Keratinocyte (primary cell): ENCODE measurements around the gene NOX4. TPM values are rescaled to one million over a fixed set of nuclear protein-coding genes. Genes with fewer than 3 reads are reported as not detected.
"Not testable (repeated sequence)": the region's sequence is repeated elsewhere in the genome, so short reads cannot be mapped to it uniquely, and the experiment has no call there.

Experiments used
- DNase-seq: peaks from one replicate; pipeline ENCODE4 v3.0.0-alpha.2; 2011; ENCODE audit warnings: low read depth, missing footprints, low spot score
- FAIRE-seq: peaks from 2 replicates; lab custom pipeline; 2011; peaks lifted over from hg19 to GRCh38; lab: Jason Lieb, UNC
- H2AFZ ChIP-seq: 2 replicates; pipeline ENCODE4 v1.6.0; 2012; ENCODE audit warnings: low read length, control low read depth, inconsistent platforms; ENCODE audit not compliant: control insufficient read depth
- H3K27ac ChIP-seq: 2 replicates; pipeline ENCODE4 v1.5.1; 2011; ENCODE audit warnings: low read length; ENCODE audit not compliant: control insufficient read depth, insufficient read depth
- H3K27me3 ChIP-seq: 3 replicates; pipeline ENCODE4 v1.6.0; 2011; ENCODE audit warnings: low read length; ENCODE audit not compliant: control insufficient read depth, insufficient read depth; ENCODE audit errors: extremely low read depth
- H3K36me3 ChIP-seq, 2 experiments: 2 replicates in 1 of 2; 3 replicates in 1 of 2; pipeline ENCODE4 v1.5.1; 2011; ENCODE audit warnings: low read length in 2 of 2, mild to moderate bottlenecking in 1 of 2; ENCODE audit not compliant: control insufficient read depth in 2 of 2, insufficient read depth in 2 of 2; ENCODE audit errors: extremely low read depth in 1 of 2
- H3K4me1 ChIP-seq: 3 replicates; pipeline ENCODE4 v1.5.1; 2011; ENCODE audit warnings: low read length; ENCODE audit not compliant: control insufficient read depth, insufficient read depth; ENCODE audit errors: extremely low read depth
- H3K4me2 ChIP-seq: 3 replicates; pipeline ENCODE4 v1.6.0; 2011; ENCODE audit warnings: low read depth, low read length; ENCODE audit not compliant: control insufficient read depth, insufficient read depth; ENCODE audit errors: extremely low read depth
- H3K4me3 ChIP-seq, 3 experiments: fragments of 200-600 bp in 1 of 3; sonication (generic) in 1 of 3; 2 replicates in 2 of 3; 3 replicates in 1 of 3; pipeline ENCODE4 v1.5.1; 2011 to 2016; ENCODE audit warnings: low read length in 3 of 3, mild to moderate bottlenecking in 3 of 3, control low read depth in 2 of 3, inconsistent platforms in 1 of 3, low read depth in 1 of 3, mixed read lengths in 1 of 3, mixed run types in 1 of 3, moderate library complexity in 1 of 3; ENCODE audit not compliant: control insufficient read depth in 2 of 3, insufficient read depth in 2 of 3; ENCODE audit errors: extremely low read depth in 1 of 3
- H3K79me2 ChIP-seq: 2 replicates; pipeline ENCODE4 v1.6.0; 2012; ENCODE audit warnings: low read length; ENCODE audit not compliant: control insufficient read depth, insufficient read depth
- H3K9ac ChIP-seq: 3 replicates; pipeline ENCODE4 v1.6.0; 2011; ENCODE audit warnings: low read length; ENCODE audit not compliant: control insufficient read depth, insufficient read depth; ENCODE audit errors: extremely low read depth
- H3K9me1 ChIP-seq: 3 replicates; pipeline ENCODE4 v1.6.0; 2011; ENCODE audit warnings: low read length; ENCODE audit not compliant: control insufficient read depth, insufficient read depth; ENCODE audit errors: extremely low read depth
- H3K9me3 ChIP-seq: 2 replicates; pipeline ENCODE4 v1.5.1; 2012; ENCODE audit warnings: low read depth, low read length; ENCODE audit not compliant: control insufficient read depth
- H4K20me1 ChIP-seq: 3 replicates; pipeline ENCODE4 v1.6.0; 2011; ENCODE audit warnings: low read length; ENCODE audit not compliant: control insufficient read depth, insufficient read depth; ENCODE audit errors: extremely low read depth
- dilution Hi-C: fragments of 300-500 bp; cut with MboI; formaldehyde crosslinking; loops from one replicate; pipeline ENCODE4 v1.7.0; 2020; ENCODE audit warnings: low sequenced_read_pairs; ENCODE audit not compliant: extremely low pct_ligation_motif_present
- polyA plus RNA-seq, 5 experiments: library from polyadenylated mRNA; depleted of rRNA in 3 of 5; stranded (reverse) in 3 of 5; stranded (forward) in 1 of 5; unstranded in 1 of 5; fragments of >200 nt; gene quantifications; 1 replicate in 1 of 5; 2 replicates in 3 of 5; 3 replicates in 1 of 5; pipeline versions ENCODE4 v1.2.1 to v1.2.3, GENCODE V29; 2011 to 2012; ENCODE audit warnings: missing spikeins in 2 of 5, low read depth in 1 of 5, low replicate concordance in 1 of 5

NOX4 gene
- polyA plus RNA-seq, 1 donor (not counting 4 experiments of a cell fraction or from before 2014, with no cell fraction given), result not detected

- H3K4me1 ChIP-seq, H3K27ac ChIP-seq, H3K9me1 ChIP-seq, H3K36me3 ChIP-seq, H3K9ac ChIP-seq, DNase-seq, dilution Hi-C loops, H3K4me3 ChIP-seq, H3K9me3 ChIP-seq, H2AFZ ChIP-seq, H3K27me3 ChIP-seq, H3K79me2 ChIP-seq, H4K20me1 ChIP-seq, FAIRE-seq, H3K4me2 ChIP-seq: not testable (repeated sequence)
These were observed 182.9 kb downstream of the NOX4 start for GRCh38 chr11:89308272-89308671.

- DNase-seq, H3K79me2 ChIP-seq, dilution Hi-C loops, H3K4me2 ChIP-seq, H3K9ac ChIP-seq, H3K4me3 ChIP-seq, H3K36me3 ChIP-seq, H3K27me3 ChIP-seq, H3K27ac ChIP-seq, H2AFZ ChIP-seq, H3K9me1 ChIP-seq, H3K9me3 ChIP-seq, H4K20me1 ChIP-seq, H3K4me1 ChIP-seq: not testable (repeated sequence)
- FAIRE-seq, result peak; percentile 13
These were observed 188.1 kb downstream of the NOX4 start for GRCh38 chr11:89303029-89303428.

GRCh38 chr11:89295023-89295422 is 196.2 kb downstream of the NOX4 start:
- H3K27ac ChIP-seq, dilution Hi-C loops, H3K79me2 ChIP-seq, H3K9me3 ChIP-seq, H3K4me1 ChIP-seq, H4K20me1 ChIP-seq, H3K4me3 ChIP-seq, DNase-seq, H3K9me1 ChIP-seq, H3K27me3 ChIP-seq, H3K4me2 ChIP-seq, H2AFZ ChIP-seq, H3K9ac ChIP-seq, H3K36me3 ChIP-seq: not testable (repeated sequence)
- FAIRE-seq, result peak; percentile 13
